Gastroesophageal sphincter (tissue), 3 donors: ENCODE results near the gene INHBE.
"Not testable (repeated sequence)": the region's sequence is repeated elsewhere in the genome, so short reads cannot be mapped to it uniquely, and the experiment has no call there.

ENCODE experiments used
- EP300 ChIP-seq: sonication (generic); formaldehyde crosslinking; IDR thresholded peaks from one replicate; pipeline ENCODE4 v1.6.1; 2017; ENCODE audit warnings: antibody characterized with exemption, mild to moderate bottlenecking
- POLR2A ChIP-seq, 2 donors: fragments of 450-650 bp; IDR thresholded peaks; one replicate each; pipeline ENCODE4 v1.6.1; 2017; ENCODE audit warnings: antibody characterized with exemption in 2 of 2, mild to moderate bottlenecking in 2 of 2, moderate library complexity in 1 of 2
- POLR2AphosphoS5 ChIP-seq: sonication (generic); formaldehyde crosslinking; IDR thresholded peaks from one replicate; pipeline ENCODE4 v1.6.1; 2017; ENCODE audit warnings: antibody characterized with exemption
- TF ChIP-seq, protein P1 (sequence below), 4 experiments: fragments of 200-600 bp in 2 of 4; fragments of 450-650 bp in 2 of 4; sonication (generic) in 1 of 4; IDR thresholded peaks; one replicate each; pipeline ENCODE4 v1.5.1; 2017 to 2019; ENCODE audit warnings: antibody characterized with exemption in 4 of 4, mild to moderate bottlenecking in 2 of 4, moderate library complexity in 2 of 4

DNA sequence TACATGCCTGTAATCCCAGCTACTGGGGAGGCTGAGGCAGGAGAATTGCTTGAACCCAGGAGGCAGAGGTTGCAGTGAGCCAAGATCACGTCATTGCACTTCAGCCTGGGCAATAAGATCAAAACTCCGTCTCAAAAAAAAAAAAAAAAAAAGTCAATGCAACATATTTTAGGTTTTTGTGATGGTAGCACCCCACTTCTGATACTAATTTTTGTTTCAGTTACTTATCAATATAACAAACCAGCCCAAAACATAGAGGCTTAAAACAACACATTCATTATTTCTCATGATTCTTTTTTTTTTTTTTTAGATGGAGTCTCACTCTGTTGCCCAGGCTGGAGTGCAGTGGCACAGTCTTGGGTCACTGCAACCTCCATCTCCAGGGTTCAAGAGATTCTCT lies 13.7 kb upstream of the INHBE start:
- TF ChIP-seq, protein P1, sequence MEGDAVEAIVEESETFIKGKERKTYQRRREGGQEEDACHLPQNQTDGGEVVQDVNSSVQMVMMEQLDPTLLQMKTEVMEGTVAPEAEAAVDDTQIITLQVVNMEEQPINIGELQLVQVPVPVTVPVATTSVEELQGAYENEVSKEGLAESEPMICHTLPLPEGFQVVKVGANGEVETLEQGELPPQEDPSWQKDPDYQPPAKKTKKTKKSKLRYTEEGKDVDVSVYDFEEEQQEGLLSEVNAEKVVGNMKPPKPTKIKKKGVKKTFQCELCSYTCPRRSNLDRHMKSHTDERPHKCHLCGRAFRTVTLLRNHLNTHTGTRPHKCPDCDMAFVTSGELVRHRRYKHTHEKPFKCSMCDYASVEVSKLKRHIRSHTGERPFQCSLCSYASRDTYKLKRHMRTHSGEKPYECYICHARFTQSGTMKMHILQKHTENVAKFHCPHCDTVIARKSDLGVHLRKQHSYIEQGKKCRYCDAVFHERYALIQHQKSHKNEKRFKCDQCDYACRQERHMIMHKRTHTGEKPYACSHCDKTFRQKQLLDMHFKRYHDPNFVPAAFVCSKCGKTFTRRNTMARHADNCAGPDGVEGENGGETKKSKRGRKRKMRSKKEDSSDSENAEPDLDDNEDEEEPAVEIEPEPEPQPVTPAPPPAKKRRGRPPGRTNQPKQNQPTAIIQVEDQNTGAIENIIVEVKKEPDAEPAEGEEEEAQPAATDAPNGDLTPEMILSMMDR (IDR thresholded peaks at IDR 0.05) = not testable (repeated sequence)
- not testable (repeated sequence) for TF ChIP-seq POLR2A (IDR thresholded peaks at IDR 0.05); POLR2AphosphoS5; EP300
